Chondrocyte (in vitro differentiated cells): ENCODE data around the gene C4A. TPM values are rescaled to one million over a fixed set of nuclear protein-coding genes. Genes with fewer than 3 reads are reported as not detected.

ENCODE experiments used
- DNase-seq: peaks from one replicate; pipeline ENCODE4 v3.0.0; 2021; ENCODE audit warnings: mixed read lengths, low spot score
- H3K27ac Mint-ChIP-seq: one replicate; pipeline ENCODE4 v1.8.0; 2021; ENCODE audit warnings: mild to moderate bottlenecking, moderate library complexity, mixed read lengths; ENCODE audit not compliant: unreplicated experiment
- H3K27me3 Mint-ChIP-seq: 2 replicates; pipeline ENCODE4 v1.8.0; 2021; ENCODE audit warnings: low read depth, mixed read lengths
- H3K36me3 Mint-ChIP-seq: 2 replicates; pipeline ENCODE4 v1.8.0; 2021; ENCODE audit warnings: low read depth, mixed read lengths
- H3K4me1 Mint-ChIP-seq: 2 replicates; pipeline ENCODE4 v1.8.0; 2021; ENCODE audit warnings: low read depth, mild to moderate bottlenecking, mixed read lengths
- H3K4me3 Mint-ChIP-seq: one replicate; pipeline ENCODE4 v1.8.0; 2021; ENCODE audit warnings: mild to moderate bottlenecking, moderate library complexity, mixed read lengths; ENCODE audit not compliant: unreplicated experiment
- H3K9me3 Mint-ChIP-seq: 2 replicates; pipeline ENCODE4 v1.8.0; 2021; ENCODE audit warnings: low read depth, mixed read lengths
- total RNA-seq: library from RNA; stranded (reverse); gene quantifications from 3 replicates; pipeline ENCODE4 v1.2.1, GENCODE V29; 2021
- TF ChIP-seq, protein P1 (sequence below): fragments of 200-600 bp; sonication (generic); IDR thresholded peaks from 2 replicates; pipeline ENCODE4 v1.5.0; 2021; ENCODE audit warnings: antibody characterized with exemption, mild to moderate bottlenecking, moderate library complexity

Gene C4A
- total RNA-seq, 1 donor from 2014 or later, result 13.3 TPM

- no peak overlapping the region for H3K27ac Mint-ChIP-seq
These were observed 20.2 kb upstream of the C4A start for GRCh38 chr6:31961616-31962015.

DNA sequence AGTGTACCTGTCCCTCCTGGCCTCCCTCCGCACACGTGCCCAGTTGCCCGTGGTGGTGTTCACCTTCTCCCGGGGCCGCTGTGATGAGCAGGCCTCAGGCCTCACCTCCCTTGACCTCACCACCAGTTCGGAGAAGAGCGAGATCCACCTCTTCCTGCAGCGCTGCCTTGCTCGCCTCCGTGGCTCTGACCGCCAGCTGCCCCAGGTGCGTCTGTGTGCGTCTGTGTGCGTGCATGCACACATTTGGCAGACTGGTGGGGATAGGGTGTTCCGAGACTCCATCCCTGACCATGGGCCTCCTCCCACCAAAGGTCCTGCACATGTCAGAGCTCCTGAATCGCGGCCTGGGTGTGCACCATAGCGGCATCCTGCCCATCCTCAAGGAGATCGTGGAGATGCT is 17.9 kb upstream of the C4A start:
- TF ChIP-seq, protein P1, sequence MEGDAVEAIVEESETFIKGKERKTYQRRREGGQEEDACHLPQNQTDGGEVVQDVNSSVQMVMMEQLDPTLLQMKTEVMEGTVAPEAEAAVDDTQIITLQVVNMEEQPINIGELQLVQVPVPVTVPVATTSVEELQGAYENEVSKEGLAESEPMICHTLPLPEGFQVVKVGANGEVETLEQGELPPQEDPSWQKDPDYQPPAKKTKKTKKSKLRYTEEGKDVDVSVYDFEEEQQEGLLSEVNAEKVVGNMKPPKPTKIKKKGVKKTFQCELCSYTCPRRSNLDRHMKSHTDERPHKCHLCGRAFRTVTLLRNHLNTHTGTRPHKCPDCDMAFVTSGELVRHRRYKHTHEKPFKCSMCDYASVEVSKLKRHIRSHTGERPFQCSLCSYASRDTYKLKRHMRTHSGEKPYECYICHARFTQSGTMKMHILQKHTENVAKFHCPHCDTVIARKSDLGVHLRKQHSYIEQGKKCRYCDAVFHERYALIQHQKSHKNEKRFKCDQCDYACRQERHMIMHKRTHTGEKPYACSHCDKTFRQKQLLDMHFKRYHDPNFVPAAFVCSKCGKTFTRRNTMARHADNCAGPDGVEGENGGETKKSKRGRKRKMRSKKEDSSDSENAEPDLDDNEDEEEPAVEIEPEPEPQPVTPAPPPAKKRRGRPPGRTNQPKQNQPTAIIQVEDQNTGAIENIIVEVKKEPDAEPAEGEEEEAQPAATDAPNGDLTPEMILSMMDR, result no peak
- no peaks in the 10 kb centered on the region for H3K9me3 Mint-ChIP-seq
- no peak overlapping the region for H3K4me3 Mint-ChIP-seq
- no peak overlapping the region for H3K27ac Mint-ChIP-seq
- peaks cover 27% of the 10 kb centered on the region for H3K36me3 Mint-ChIP-seq
- no peak for DNase-seq
- no peaks in the 10 kb centered on the region for H3K27me3 Mint-ChIP-seq
- peaks cover 16% of the 10 kb centered on the region for H3K4me1 Mint-ChIP-seq

More at GRCh38 chr6:31961616-31962015, 20.2 kb upstream of the C4A start:
- Mint-ChIP-seq H3K27me3 (no peaks in the 10 kb centered on the region), H3K36me3 (peaks cover 21% of the 10 kb centered on the region), H3K9me3 (no peaks in the 10 kb centered on the region), H3K4me1 (peaks cover 31% of the 10 kb centered on the region), H3K4me3 (no peak overlapping the region)
- DNase-seq, result no peak
- TF ChIP-seq, protein P1, result no peak

DNA sequence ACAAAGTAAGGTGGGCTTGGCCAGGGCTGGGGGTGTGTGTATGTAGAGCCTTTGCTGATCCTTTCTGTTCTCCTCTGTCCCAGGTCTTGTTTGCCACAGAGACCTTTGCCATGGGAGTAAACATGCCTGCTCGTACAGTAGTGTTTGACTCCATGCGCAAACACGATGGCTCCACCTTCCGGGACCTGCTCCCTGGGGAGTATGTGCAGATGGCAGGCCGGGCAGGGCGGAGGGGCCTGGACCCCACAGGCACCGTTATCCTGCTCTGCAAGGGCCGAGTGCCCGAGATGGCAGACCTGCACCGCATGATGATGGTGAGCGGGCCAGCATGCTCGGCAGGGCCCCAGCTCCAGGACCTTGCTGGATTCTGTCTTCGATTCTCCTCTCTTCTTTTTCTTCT is 16.2 kb upstream of the C4A start:
- Mint-ChIP-seq H3K27ac (no peak overlapping the region), H3K9me3 (no peaks in the 10 kb centered on the region), H3K4me3 (no peak overlapping the region), H3K27me3 (no peaks in the 10 kb centered on the region), H3K36me3 (peaks cover 32% of the 10 kb centered on the region), H3K4me1 (peaks cover 13% of the 10 kb centered on the region)
- peak; percentile 86 for DNase-seq
- TF ChIP-seq, protein P1, result no peak

DNA sequence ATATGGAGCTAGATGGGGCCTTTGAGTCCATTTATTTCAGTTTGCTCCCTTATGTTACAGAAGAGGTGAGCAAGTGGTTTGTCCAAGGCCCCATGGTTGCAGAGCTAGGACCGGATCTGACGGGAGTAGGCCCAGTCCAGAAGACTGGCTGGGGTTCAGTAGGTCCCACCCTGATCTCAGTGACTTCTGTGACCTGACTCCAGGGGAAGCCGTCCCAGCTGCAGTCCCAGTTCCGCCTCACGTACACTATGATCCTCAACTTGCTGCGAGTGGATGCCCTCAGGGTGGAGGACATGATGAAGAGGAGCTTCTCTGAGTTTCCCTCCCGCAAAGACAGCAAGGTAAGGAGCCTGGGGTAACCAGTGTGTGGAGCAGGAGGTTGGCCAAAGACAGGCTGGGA is 15.4 kb upstream of the C4A start:
- Mint-ChIP-seq H3K27me3 (no peaks in the 10 kb centered on the region), H3K36me3 (peaks cover 30% of the 10 kb centered on the region), H3K4me3 (no peak overlapping the region), H3K4me1 (peaks cover 20% of the 10 kb centered on the region), H3K9me3 (no peaks in the 10 kb centered on the region), H3K27ac (no peak overlapping the region)
- DNase-seq, result peak; percentile 55
- TF ChIP-seq, protein P1, result no peak

DNA sequence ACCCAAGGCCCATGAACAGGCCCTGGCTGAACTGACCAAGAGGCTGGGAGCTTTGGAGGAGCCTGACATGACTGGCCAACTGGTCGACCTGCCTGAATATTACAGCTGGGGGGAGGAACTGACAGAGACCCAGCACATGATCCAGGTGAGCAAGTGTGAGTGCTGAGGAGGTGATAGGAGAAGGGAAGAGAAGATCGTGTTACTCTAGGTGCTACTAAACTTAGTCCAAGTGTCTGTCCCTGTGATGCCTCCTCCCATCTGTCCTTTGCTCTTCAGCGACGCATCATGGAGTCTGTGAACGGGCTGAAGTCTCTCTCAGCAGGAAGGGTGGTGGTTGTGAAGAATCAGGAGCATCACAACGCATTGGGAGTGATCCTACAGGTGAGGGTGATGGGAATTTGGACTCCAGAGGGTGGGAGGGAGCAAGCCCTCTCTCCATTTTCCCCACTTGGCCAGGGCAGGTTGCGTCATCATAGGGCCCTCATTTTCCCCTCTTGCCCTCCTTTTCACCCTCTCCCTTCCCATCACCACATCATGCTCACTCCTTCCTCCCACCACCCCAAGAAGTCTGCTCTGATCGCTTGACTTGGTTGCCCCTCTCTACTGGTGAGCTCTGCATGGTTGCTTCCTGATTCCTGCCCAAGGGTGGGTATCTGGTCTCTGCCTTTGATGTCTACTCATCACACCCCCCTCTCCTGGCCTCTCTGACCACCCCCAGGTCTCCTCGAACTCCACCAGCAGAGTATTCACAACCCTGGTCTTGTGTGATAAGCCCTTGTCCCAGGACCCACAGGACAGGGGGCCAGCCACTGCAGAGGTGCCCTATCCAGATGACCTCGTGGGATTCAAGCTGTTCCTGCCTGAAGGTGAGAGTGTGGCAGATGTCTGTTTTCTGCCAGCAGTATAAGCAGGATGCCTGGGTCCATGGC is 14.6 kb upstream of the C4A start:
- Mint-ChIP-seq H3K36me3 (peaks cover 23% of the 10 kb centered on the region), H3K27ac (peak overlapping the region; percentile 49), H3K4me3 (no peak overlapping the region), H3K4me1 (peaks cover 23% of the 10 kb centered on the region), H3K9me3 (no peaks in the 10 kb centered on the region), H3K27me3 (no peaks in the 10 kb centered on the region)
- DNase-seq, result peak; percentile 53
- TF ChIP-seq, protein P1, result no peak
